GM21786 (cell line): ENCODE measurements around the gene MYH8.

Source experiments
- ATAC-seq: cut with Tn5 transposase; IDR thresholded peaks from one replicate; pipeline ENCODE4 v1.9.1; 2021; ENCODE audit not compliant: unreplicated experiment

The MYH8 gene

DNA sequence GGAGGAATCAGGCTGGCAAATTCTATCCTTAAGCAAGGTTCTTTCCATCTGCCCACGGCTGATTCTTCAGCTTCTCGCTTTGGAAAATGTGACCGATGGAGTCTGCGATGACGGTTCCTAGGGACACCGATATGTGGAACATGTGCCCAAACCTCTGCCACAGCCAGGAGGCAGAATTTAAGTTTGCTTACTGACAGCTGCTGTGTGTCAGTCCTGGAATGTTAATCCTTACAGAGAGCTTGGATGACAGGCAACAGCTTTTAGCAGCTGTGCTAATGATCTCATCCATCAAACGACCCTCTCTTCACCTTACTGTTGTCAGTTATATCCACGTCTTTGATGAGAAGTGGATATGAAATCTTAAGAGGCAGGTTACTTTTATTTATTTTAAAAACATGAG, 37.6 kb downstream of the MYH8 start:
- no peak for ATAC-seq

GRCh38 chr17:10380631-10381408, 40.9 kb downstream of the MYH8 start:
- ATAC-seq = no peak

DNA sequence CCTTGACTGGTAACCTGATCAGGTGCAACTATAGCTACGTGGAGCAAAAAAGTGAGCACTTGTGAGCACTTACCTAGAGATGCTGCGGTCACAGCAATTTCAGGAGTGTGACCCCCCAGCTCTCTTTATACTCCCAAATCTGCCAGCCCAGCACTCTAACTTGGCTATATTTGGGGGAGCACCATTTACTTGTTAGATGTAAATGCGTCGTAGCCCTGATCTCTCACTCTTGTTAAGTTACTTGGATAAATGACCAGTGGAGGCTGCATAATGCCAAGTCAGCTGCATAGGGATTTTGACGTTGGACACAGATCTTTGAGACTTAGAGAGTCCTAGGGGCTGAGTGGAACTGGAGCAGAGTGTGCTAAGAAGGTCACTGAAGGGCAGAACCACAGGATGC, 48.8 kb downstream of the MYH8 start, which contains the start of gene MYH13:
MYH13 (minus strand) TSS at position 101 of the 400 bp plus-strand sequence. CDS start 8,476 bp downstream, outside the sequence.
- ATAC-seq = no peak

DNA sequence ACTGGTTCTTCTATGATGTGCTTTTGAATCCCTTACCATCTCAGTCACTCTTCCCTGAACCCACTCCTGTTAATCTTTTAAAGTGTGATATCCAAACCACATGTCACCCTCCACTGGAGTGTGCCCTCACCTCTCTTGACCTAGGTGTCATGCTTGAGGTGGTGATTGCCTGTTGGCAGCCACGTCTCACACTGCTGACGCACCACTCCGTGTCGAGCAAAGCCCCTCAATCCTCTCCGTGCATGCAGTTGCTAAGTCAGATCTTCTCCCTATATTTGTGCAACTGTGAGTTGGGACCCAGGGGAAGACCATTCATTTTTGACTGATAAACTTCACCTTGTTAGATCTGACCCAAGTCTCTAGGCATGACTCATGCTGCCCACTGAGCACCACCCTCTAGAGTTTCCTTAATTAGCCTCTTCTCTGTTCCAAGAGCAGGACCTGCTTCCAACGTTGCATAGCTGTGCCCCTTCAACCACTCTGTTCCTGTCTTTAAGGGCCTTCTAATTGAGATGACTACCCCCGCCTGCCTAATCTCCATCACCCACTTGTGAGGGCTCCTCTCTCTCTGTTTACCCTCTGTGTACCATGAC, 51.6 kb downstream of the MYH8 start:
- ATAC-seq = no peak

- no peak for ATAC-seq
Observed at GRCh38 chr17:10369239-10369638, 52.5 kb downstream of the MYH8 start.

- no peak for ATAC-seq
Observed at GRCh38 chr17:10368561-10368960, 53.2 kb downstream of the MYH8 start.

DNA sequence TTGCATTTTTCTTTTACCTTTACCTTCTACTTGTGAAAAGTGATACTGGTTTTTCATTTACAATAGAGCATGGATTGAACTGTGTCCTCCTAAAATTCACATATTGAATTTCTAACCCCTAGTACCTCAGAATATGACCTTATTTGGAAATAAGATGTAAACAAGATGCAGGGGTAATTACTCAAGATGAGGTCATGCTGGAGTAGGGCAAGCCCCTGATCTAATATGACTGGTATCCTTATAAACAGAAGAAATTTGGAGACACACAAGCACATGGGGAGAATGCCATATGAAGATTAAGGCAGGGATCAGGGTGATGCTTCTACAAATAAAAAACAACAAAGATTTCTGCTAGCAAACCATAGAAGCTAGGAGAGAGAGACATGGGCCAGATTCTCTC, 61.2 kb downstream of the MYH8 start:
- no peak for ATAC-seq

DNA sequence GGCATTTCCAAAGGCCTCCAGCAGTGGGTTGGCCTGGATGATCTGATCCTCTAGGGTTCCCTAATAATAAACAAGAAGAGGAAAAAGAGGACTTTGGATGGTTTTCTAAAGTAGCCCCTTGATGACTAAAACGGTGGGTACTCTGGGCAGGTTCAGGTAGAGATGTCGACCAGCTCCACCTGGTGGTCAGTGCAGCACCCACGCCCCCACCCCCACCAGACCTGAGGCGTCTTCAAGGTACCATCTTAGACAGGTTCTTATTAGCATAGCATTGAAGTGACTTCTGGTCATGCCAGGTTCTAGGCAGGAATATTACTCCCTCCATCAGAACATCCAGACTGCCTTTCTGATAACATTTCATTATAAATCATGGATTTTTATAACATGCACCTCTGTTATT, 64.0 kb downstream of the MYH8 start:
- ATAC-seq = no peak

- ATAC-seq = no peak
Observed at GRCh38 chr17:10354651-10355050, 67.1 kb downstream of the MYH8 start.

DNA sequence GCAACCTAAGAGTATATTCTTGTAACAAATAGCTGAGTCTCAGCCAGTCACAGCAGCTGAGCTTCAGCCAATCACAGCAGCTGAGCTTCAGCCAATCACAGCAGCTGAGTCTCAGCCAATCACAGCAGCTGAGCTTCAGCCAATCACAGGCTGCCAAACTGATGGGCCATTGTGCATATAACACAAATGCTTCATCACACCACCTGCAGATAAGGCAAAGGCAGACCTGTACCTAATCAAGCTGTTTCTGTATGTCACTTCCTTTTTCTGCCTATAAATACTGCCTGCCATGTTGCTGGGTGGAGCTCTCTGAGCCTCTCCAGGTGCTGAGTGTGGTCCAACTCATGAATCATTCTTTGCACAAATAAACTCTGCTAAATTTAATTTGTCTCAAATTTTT, 68.9 kb downstream of the MYH8 start:
- ATAC-seq = no peak

DNA sequence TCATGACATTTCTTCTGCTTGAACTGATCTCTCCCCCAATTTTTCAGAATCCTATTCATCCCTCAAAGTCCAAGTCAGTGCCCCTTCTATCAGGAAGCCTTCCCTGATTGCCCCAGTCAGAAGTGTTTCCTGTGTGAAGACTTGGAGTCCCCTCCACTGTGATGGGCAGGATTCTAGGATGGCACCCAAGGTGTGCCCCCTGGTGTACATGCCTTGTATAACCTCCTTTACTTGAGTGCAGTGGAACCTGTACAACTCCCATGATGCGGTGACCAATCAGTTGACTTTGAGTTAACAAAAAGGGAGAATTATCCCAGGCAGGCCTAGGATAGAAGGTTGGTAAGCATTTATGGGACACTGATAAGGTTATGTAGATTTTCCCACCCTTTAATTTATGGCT, 72.3 kb downstream of the MYH8 start:
- ATAC-seq = no peak

DNA sequence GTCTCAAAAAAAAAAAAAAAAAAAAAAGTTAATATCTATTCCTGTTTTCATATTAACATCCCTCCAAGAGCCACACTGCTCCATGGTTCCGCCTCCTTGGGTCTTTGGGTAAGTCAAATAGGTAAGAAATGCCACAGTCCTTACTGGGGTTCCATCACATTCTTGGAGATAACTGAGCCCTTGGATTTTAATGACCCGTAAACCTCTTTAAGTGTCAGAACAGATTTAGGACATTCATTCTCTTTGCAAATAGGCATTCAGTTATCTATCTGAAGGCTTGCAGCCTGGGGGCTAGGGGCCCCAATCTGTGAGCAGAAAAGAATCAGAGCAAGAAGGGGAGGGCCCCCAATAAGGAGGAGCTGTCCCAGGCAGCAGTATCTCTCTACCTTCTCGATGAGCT, 76.9 kb downstream of the MYH8 start:
- ATAC-seq = no peak
